Activated CD8-positive, alpha-beta memory T cell treated with anti-CD3 and anti-CD28 coated beads for 24 hours (primary cell): ENCODE results near the gene C4BPA.

Experiments
- DNase-seq: peaks from one replicate; pipeline ENCODE4 v3.0.0-alpha.2; 2020

The C4BPA gene

GRCh38 chr1:207077470-207078377, 26.3 kb upstream of the C4BPA start:
- DNase-seq, result peak; percentile 78

GRCh38 chr1:207078578-207079132, 25.4 kb upstream of the C4BPA start:
- DNase-seq, result no peak

DNA sequence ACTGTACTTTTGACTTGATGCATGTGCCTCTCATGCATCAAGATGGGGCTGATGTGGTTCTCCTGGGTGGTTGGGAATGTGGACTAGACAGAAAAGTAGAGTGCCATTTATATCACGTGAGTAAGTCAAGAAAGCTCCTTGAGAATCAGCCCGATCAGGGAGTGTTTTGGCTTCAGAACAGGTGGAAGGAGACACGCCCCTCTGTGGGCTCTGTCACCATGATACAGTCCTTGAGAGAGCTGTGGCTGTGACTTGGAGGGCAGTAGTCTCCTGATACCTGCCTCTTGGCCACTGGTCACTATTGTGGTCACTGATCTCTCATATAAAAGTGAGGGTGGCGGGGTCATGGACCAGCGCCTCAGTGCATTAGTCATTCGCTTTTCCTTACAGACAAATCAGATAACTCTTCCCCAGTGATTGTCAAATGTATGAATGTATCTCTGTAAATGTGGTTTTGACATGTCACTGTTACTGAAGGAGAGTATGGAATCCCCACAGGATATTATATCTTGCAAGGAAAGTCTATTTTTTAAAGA, 24.3 kb upstream of the C4BPA start:
- DNase-seq, result no peak

- no peak for DNase-seq
Measured at GRCh38 chr1:207081088-207081487, 22.9 kb upstream of the C4BPA start.

DNA sequence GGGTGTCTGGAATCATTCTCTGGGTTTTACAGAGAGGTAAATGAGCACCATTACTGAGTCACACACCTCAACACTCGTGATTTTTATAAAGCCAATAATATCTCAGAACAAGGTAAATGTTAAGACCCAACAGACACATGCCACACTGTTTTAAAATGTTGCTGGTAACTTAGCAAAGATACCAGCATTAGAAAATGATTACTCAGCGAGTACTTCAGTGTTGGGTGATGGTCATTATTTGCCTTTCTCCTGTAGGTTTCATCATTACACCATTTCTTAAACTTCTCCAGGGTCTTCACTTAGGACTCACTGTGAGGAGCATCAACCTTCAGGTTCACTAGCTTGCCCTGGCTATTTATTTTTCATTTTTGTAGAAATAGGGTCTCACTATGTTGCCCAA, 22.2 kb upstream of the C4BPA start:
- DNase-seq, result no peak

DNA sequence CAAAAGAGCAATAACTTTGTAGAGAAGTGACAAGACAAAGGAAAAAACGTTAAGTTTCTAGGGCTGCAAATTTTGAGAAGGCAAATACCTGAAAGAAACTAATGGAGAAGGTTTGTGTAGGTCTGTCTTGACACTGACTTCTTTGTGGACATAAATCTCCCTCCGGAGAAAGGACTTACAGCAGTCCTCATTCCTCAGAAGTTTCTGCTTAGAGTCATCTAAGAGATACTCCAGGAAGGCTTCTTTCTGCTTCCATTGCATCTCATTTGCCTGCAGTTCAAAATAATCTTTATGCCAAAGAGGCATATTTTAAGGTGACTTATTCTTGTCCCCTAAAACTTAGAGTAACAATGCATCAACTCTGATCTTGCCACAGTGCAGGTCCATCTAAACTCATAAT, 19.8 kb upstream of the C4BPA start:
- DNase-seq, result no peak

DNA sequence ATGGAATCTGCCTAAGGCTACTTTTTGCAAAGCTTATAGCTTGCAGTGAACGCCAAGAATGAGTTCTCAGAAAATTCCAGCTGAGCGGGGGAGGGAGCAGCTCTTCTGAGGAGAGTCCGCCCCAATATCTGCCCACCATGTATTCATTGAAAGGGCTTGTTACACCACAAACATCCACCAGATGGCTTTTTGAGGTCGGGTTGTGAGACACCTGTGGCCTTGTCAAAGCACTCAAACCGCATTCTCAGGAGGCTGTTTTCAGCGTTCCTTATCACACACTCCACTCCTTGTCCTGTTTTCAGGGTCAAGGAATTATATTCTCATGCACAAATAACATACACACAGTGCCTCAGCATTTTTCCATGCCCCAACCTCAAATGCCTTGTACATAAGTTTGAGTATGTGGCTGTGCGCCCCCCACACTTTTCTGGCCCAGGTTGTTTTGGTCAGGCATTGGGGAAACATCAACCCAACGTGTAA, 19.3 kb upstream of the C4BPA start:
- peak; percentile 67 for DNase-seq

GRCh38 chr1:207085887-207086286, 18.1 kb upstream of the C4BPA start:
- no peak for DNase-seq

DNA sequence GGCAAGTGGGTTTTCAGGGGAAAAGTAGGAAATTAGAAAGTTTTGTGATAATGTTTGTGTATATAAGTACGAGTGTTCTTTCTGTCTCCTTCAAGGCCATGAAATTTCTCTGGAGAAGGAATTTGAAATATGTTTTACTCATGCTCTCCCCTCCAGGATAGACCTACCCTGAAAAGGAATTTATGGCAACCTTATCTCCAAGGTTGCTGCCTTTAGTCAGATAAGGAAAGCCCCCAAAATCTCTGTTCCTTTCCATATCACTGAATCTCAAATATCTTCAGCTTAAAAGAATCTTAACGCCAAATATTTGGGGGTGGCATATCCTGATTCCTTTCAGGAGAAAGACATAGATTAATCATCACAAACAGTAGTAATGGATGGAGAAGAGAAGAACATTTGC, 15.9 kb upstream of the C4BPA start:
- DNase-seq, result no peak

- DNase-seq, result no peak
Measured at GRCh38 chr1:207088701-207089626, 15.1 kb upstream of the C4BPA start, which contains the start of gene C4BPB. Gene C4BPB (plus strand): TSS chr1:207088860. CDS start chr1:207089532, 672 bp downstream.

- no peak for DNase-seq
Measured at GRCh38 chr1:207089627-207090355, 14.2 kb upstream of the C4BPA start.

- DNase-seq, result no peak
Measured at GRCh38 chr1:207091200-207091908, 12.7 kb upstream of the C4BPA start.

GRCh38 chr1:207093944-207094343, 10.1 kb upstream of the C4BPA start:
- DNase-seq, result no peak

DNA sequence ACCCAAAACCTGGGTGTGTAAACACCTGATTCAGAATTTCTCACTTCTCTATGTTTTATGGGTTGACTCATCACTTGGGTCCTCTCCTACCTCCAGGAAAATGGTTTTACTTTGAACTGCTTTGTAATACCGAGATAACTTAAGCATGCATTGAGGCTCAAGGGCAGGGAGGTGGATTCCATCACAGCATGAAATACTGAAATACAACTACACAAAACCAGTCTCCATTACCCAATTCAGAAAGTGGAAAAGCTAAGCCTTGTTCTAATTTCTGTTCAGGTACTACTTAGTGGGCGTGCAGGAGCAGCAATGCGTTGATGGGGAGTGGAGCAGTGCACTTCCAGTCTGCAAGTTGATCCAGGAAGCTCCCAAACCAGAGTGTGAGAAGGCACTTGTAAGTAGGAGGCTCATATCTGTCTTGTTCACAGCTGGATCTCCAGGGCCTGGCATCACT, 6.1 kb upstream of the C4BPA start:
- DNase-seq, result peak; percentile 69

- no peak for DNase-seq
Measured at GRCh38 chr1:207101720-207102119, 2.3 kb upstream of the C4BPA start.

DNA sequence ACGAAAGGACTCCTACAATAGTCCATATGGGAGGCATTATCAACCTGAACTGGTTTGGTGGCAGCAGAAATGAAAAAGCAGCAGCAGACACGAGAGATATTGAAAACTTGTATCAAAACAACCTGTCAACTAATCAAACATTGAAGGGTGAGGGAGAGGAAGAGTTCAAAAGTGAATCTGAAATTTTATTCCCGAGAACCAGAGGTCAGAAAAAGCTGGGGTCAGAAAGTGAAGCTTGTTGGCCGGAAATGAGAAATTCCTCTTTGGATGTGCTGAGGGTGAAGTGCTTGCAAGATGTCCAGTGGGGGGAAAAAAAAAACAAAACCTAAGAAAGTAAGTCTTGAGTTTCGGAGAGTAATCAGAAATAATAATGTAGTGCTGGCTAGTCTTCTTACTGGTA, 1.9 kb upstream of the C4BPA start:
- no peak for DNase-seq

DNA sequence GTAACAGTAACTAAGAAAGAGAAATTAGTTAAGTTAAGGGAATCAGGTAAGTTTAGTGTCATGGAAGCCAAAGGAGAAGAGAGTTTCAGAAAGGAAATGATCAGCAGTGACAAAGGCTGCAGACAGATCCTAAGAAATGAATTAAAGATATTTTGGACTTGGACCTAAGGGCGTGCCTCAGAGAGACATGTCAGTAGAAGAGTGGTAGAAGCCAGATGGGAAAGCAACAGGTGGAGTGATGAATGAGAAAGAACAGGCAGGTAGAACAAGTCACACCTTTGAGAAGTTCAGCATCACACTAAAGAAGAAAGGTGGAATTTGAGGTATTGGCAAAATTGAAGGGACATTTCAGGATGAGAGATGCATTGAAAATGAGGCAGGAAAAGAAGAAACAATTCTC, 1.4 kb upstream of the C4BPA start:
- no peak for DNase-seq

GRCh38 chr1:207109004-207109403, 5.0 kb downstream of the C4BPA start:
- no peak for DNase-seq

GRCh38 chr1:207112616-207113296, 8.7 kb downstream of the C4BPA start:
- DNase-seq, result no peak

GRCh38 chr1:207115269-207115668, 11.2 kb downstream of the C4BPA start:
- no peak for DNase-seq

- DNase-seq, result no peak
Measured at GRCh38 chr1:207124389-207124788, 20.4 kb downstream of the C4BPA start.
